MM.1S (cell line): ENCODE measurements around the gene H19.

ENCODE experiments used
- DNase-seq: peaks from one replicate; pipeline ENCODE4 v3.0.0-alpha.2; 2015
- H2AFZ ChIP-seq: fragments of 300-600 bp; sonication (generic); 2 replicates; pipeline ENCODE4 v1.6.0; 2016; ENCODE audit warnings: antibody characterized with exemption, low read length
- H3F3A ChIP-seq: fragments of 300-600 bp; sonication (generic); 2 replicates; pipeline ENCODE4 v1.6.1; 2016; ENCODE audit warnings: mild to moderate bottlenecking, antibody characterized with exemption, low read length, moderate library complexity, mixed read lengths; ENCODE audit not compliant: insufficient read depth
- H3K27ac ChIP-seq: fragments of 300-600 bp; sonication (generic); 2 replicates; pipeline ENCODE4 v1.5.1; 2016; ENCODE audit warnings: mild to moderate bottlenecking, low read length
- H3K27me3 ChIP-seq: fragments of 300-600 bp; sonication (generic); replicated peaks from 2 replicates; pipeline ENCODE4 v1.6.0; 2016; ENCODE audit warnings: low read length; ENCODE audit not compliant: insufficient read depth
- H3K36me3 ChIP-seq: fragments of 300-600 bp; sonication (generic); replicated peaks from 2 replicates; pipeline ENCODE4 v1.6.1; 2016; ENCODE audit warnings: mild to moderate bottlenecking, low read length, mixed read lengths; ENCODE audit not compliant: insufficient read depth
- H3K4me1 ChIP-seq: fragments of 300-600 bp; sonication (generic); 2 replicates; pipeline ENCODE4 v1.6.1; 2016; ENCODE audit warnings: low read length, mixed read lengths
- H3K4me2 ChIP-seq: fragments of 300-600 bp; sonication (generic); 2 replicates; pipeline ENCODE4 v1.6.0; 2016; ENCODE audit warnings: low read depth, low read length
- H3K4me3 ChIP-seq: fragments of 300-600 bp; sonication (generic); 2 replicates; pipeline ENCODE4 v1.5.1; 2016; ENCODE audit warnings: low read length, mixed read lengths
- H3K79me2 ChIP-seq: fragments of 300-600 bp; sonication (generic); 2 replicates; pipeline ENCODE4 v1.6.1; 2016; ENCODE audit warnings: mixed run types, low read length, mixed read lengths
- H3K9ac ChIP-seq: fragments of 300-600 bp; sonication (generic); 2 replicates; pipeline ENCODE4 v1.6.1; 2016; ENCODE audit warnings: low read length, mixed read lengths
- H3K9me2 ChIP-seq: fragments of 300-600 bp; sonication (generic); replicated peaks from 2 replicates; pipeline ENCODE4 v1.6.1; 2016; ENCODE audit warnings: mild to moderate bottlenecking, low read length, mixed read lengths; ENCODE audit not compliant: insufficient read depth
- H3K9me3 ChIP-seq: fragments of 300-600 bp; sonication (generic); replicated peaks from 2 replicates; pipeline ENCODE4 v1.6.1; 2016; ENCODE audit warnings: mild to moderate bottlenecking, low read length, mixed read lengths; ENCODE audit not compliant: insufficient read depth
- H4K20me1 ChIP-seq: fragments of 300-600 bp; sonication (generic); 2 replicates; pipeline ENCODE4 v1.6.1; 2016; ENCODE audit warnings: mild to moderate bottlenecking, low read length, moderate library complexity, mixed read lengths; ENCODE audit not compliant: insufficient read depth
- EZH2 ChIP-seq: fragments of 300-600 bp; sonication (generic); optimal IDR thresholded peaks from 2 replicates; pipeline ENCODE3; 2017; ENCODE audit warnings: low read depth, mild to moderate bottlenecking, antibody characterized with exemption, low read length, mixed read lengths
- EZH2phosphoT487 ChIP-seq: fragments of 300-600 bp; sonication (generic); IDR thresholded peaks from 2 replicates; pipeline ENCODE4 v1.6.1; 2018; ENCODE audit warnings: antibody characterized with exemption, low read length
- TF ChIP-seq, protein P1 (sequence below): fragments of 300-600 bp; sonication (generic); IDR thresholded peaks from 2 replicates; pipeline ENCODE4 v1.5.1; 2016; ENCODE audit warnings: antibody characterized with exemption, low read length, mixed read lengths

H19 gene

DNA sequence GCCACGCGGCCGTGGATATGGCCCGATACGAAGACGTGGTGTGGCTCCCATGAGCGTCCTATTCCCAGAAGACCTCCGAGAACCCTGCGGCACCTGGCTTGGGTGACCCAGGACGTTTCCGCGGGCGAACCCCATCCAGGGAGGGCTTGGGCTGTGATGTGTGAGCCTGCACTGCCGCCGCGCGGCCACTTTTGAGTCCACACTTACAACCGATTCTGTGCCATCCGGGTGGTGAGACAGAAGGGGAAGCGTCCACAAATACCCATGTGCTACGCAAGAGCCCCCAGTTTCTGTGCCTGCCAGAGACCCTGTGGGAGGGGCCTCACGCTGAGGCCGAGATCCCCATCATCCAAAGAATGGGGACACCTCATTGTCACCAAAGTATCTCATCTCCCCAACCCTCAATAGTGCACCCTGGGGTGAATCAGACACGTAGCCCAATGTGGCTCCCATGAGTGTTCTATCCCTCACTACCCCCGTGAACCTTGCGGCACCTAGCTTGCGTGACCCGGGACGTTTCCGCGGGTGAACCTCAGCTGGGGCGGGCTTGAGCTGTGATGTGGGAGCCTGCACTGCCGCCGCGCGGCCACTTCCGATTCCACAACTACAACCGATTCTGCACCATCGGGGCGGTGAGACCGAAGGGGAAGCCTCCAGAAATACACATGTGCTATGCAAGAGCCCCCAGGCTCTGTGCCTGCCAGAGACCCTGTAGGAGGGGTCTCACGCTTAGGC, 4.6 kb upstream of the H19 start:
- no peaks in the 10 kb centered on the region for H3K4me1 ChIP-seq
- no peak for TF ChIP-seq EZH2phosphoT487
- no peak for TF ChIP-seq EZH2
- TF ChIP-seq, protein P1, sequence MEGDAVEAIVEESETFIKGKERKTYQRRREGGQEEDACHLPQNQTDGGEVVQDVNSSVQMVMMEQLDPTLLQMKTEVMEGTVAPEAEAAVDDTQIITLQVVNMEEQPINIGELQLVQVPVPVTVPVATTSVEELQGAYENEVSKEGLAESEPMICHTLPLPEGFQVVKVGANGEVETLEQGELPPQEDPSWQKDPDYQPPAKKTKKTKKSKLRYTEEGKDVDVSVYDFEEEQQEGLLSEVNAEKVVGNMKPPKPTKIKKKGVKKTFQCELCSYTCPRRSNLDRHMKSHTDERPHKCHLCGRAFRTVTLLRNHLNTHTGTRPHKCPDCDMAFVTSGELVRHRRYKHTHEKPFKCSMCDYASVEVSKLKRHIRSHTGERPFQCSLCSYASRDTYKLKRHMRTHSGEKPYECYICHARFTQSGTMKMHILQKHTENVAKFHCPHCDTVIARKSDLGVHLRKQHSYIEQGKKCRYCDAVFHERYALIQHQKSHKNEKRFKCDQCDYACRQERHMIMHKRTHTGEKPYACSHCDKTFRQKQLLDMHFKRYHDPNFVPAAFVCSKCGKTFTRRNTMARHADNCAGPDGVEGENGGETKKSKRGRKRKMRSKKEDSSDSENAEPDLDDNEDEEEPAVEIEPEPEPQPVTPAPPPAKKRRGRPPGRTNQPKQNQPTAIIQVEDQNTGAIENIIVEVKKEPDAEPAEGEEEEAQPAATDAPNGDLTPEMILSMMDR = no peak

DNA sequence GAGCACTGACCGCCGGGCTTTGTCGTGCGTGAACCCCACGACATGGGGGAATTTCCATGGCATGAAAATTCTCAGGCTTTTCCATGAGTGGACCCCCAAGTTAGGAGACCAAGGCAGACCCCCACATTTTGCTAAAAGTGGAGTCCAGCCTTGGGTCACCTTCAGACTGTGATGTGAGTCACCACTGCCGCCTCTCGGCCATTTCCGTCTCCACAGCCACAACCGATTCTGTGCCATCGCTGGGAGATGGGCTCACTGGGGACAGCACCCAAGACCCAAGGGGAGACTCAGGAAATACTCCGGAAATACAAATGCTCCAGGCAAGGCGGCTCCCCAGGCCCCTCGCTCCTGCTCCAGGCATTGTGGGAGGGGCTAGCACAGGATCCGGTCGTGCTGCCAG, 1.2 kb upstream of the H19 start:
- Histone ChIP-seq H3K4me2 (no peak overlapping the region), H2AFZ (no peak overlapping the region), H3K9me3 (no peaks in the 10 kb centered on the region), H3F3A (no peaks in the 10 kb centered on the region), H3K9me2 (no peaks in the 10 kb centered on the region), H3K36me3 (no peaks in the 10 kb centered on the region), H3K9ac (no peak overlapping the region), H3K79me2 (no peaks in the 10 kb centered on the region), H4K20me1 (no peaks in the 10 kb centered on the region), H3K4me1 (no peaks in the 10 kb centered on the region), H3K4me3 (no peak overlapping the region), H3K27me3 (no peaks in the 10 kb centered on the region), H3K27ac (no peak overlapping the region)
- TF ChIP-seq, protein P1 = no peak
- TF ChIP-seq EZH2phosphoT487 (no peak), EZH2 (no peak)
- DNase-seq = no peak

More for the DNA sequence above, 4.6 kb upstream of the H19 start:
- Histone ChIP-seq H3K4me3 (no peak overlapping the region), H3K79me2 (no peaks in the 10 kb centered on the region), H3K9ac (no peak overlapping the region), H3K36me3 (no peaks in the 10 kb centered on the region), H3K4me2 (no peak overlapping the region), H3F3A (no peaks in the 10 kb centered on the region), H2AFZ (no peak overlapping the region), H4K20me1 (no peaks in the 10 kb centered on the region), H3K9me3 (no peaks in the 10 kb centered on the region), H3K27me3 (no peaks in the 10 kb centered on the region), H3K27ac (no peak overlapping the region), H3K9me2 (no peaks in the 10 kb centered on the region)
- no peak for DNase-seq

DNA sequence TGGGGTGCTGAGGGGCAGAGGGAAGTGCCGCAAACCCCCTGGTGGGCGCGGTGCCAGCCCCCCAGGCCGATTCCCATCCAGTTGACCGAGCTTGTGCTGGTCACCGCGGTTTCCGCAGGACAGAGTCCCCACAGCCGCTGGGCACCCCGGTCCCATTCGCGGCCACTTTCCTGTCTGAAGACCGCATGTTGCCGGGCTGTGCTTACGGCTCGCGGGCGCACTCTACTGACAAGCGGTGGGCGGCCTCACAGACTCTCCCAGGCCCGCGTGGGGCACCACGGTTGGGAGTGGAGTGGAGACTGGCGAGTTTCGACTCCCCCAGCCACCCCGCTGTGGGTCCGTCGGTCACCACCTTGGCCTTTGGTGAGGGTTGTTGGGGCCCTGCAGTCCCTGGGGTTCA, 648 bp upstream of the H19 start:
- H3F3A ChIP-seq = no peaks in the 10 kb centered on the region
- H3K79me2 ChIP-seq = no peaks in the 10 kb centered on the region
- H3K9ac ChIP-seq = no peak overlapping the region
- no peaks in the 10 kb centered on the region for H4K20me1 ChIP-seq
- no peaks in the 10 kb centered on the region for H3K27me3 ChIP-seq
- TF ChIP-seq EZH2phosphoT487 (no peak), EZH2 (no peak)
- TF ChIP-seq, protein P1 = no peak
- H3K27ac ChIP-seq = no peak overlapping the region
- no peaks in the 10 kb centered on the region for H3K9me2 ChIP-seq
- H3K4me1 ChIP-seq = no peaks in the 10 kb centered on the region
- H3K36me3 ChIP-seq = no peaks in the 10 kb centered on the region
- no peak for DNase-seq
- H3K4me2 ChIP-seq = no peak overlapping the region
- H2AFZ ChIP-seq = no peak overlapping the region
- no peak overlapping the region for H3K4me3 ChIP-seq
- H3K9me3 ChIP-seq = no peaks in the 10 kb centered on the region
